Coronary artery (tissue), 2 donors: Measurements from ENCODE around the gene KCNF1.

Experiments used
- DNase-seq: peaks from one replicate; pipeline ENCODE4 v3.0.0-alpha.2; 2017; ENCODE audit warnings: low spot score
- H3K27ac ChIP-seq, 2 donors: fragments of 200-600 bp; sonication (generic); one replicate each; pipeline ENCODE4 v1.5.1; 2016 to 2019
- H3K4me3 ChIP-seq: fragments of 200-600 bp; sonication (generic); 2 replicates; pipeline ENCODE4 v1.5.1; 2016; ENCODE audit warnings: mild to moderate bottlenecking, moderate library complexity
- CTCF ChIP-seq: fragments of 200-600 bp; sonication (generic); IDR thresholded peaks from one replicate; pipeline ENCODE4 v1.5.1; 2019; ENCODE audit warnings: antibody characterized with exemption

Gene KCNF1

GRCh38 chr2:10948188-10948564 is 36.4 kb downstream of the KCNF1 start:
- Histone ChIP-seq H3K27ac (no peak overlapping the region), H3K4me3 (no peak overlapping the region)
- TF ChIP-seq CTCF: no peak
- DNase-seq: no peak

- TF ChIP-seq CTCF: no peak
- Histone ChIP-seq H3K27ac (no peak overlapping the region), H3K4me3 (no peak overlapping the region)
- DNase-seq: no peak
These were observed 37.0 kb downstream of the KCNF1 start for GRCh38 chr2:10948606-10949230.

GRCh38 chr2:10949835-10950234 is 38.1 kb downstream of the KCNF1 start:
- no peak overlapping the region for H3K4me3 ChIP-seq
- no peak for TF ChIP-seq CTCF
- no peak for DNase-seq
- H3K27ac ChIP-seq: no peak overlapping the region

GRCh38 chr2:10951558-10952414 is 40.1 kb downstream of the KCNF1 start:
- Histone ChIP-seq H3K4me3 (no peak overlapping the region), H3K27ac (no peak overlapping the region)
- DNase-seq: no peak
- TF ChIP-seq CTCF: no peak

- no peak overlapping the region for H3K27ac ChIP-seq
- no peak for DNase-seq
- no peak for TF ChIP-seq CTCF
- H3K4me3 ChIP-seq: no peak overlapping the region
These were observed 42.7 kb downstream of the KCNF1 start for GRCh38 chr2:10954416-10954815.

GRCh38 chr2:10954856-10955818 is 43.4 kb downstream of the KCNF1 start:
- TF ChIP-seq CTCF: no peak
- H3K27ac ChIP-seq: no peak overlapping the region
- no peak for DNase-seq
- no peak overlapping the region for H3K4me3 ChIP-seq
